Measurements from ENCODE around the gene FOXO1. TPM values are rescaled to one million over a fixed set of nuclear protein-coding genes. Genes with fewer than 3 reads are reported as not detected.

FOXO1 gene
- total and polyA plus RNA-seq, 3 experiments from 2014 or later: 32.6 to 56.2 (median 32.9) TPM

GRCh38 chr13:40682449-40683240, 16.2 kb upstream of the FOXO1 start:
- no peaks in the 10 kb centered on the region for H3K27me3 Mint-ChIP-seq
- H3K4me1 ChIP-seq (ENCODE audit: insufficient read depth, low read length): peaks cover 5% of the 10 kb centered on the region
- ChIA-PET CTCF (interaction anchor here (0.8 to 7.1 kb wide), 22 partner anchors 10 to 1000 kb away, joined by 3 to 78 read pairs (median 6); no protein-coding TSS in a partner anchor), POLR2A (interaction anchor here (0.5 to 0.7 kb wide), 2 partner anchors 27 to 614 kb away, joined by 3 read pairs; no protein-coding TSS in a partner anchor)
- no peak overlapping the region for H3K27ac ChIP-seq (ENCODE audit: low read depth, low read length)
- H3K4me3 ChIP-seq (ENCODE audit: low read length): no peak overlapping the region
- DNase-seq: peak in 2 of 5 donors; percentile 38 to 50
- H3K27me3 ChIP-seq (ENCODE audit: insufficient read depth, low read length, poor library complexity, severe bottlenecking): no peaks in the 10 kb centered on the region
- no peaks in the 10 kb centered on the region for H3K36me3 ChIP-seq (ENCODE audit: insufficient read depth, low read length)
- H3K27ac Mint-ChIP-seq: peak overlapping the region in 1 of 8 donors; percentile 9
- H3K36me3 Mint-ChIP-seq: no peaks in the 10 kb centered on the region
- peaks cover 1 to 7% (median 5%) of the 10 kb centered on the region in 3 donors for H3K4me1 Mint-ChIP-seq
- no peak overlapping the region for H3K4me3 Mint-ChIP-seq
- H3K9me3 ChIP-seq (ENCODE audit: low read length): no peaks in the 10 kb centered on the region
- H3K9me3 Mint-ChIP-seq: no peaks in the 10 kb centered on the region

GRCh38 chr13:40681341-40682146, 15.1 kb upstream of the FOXO1 start:
- Histone ChIP-seq H3K27ac (ENCODE audit: low read depth, low read length) (no peak overlapping the region), H3K9me3 (ENCODE audit: low read length) (no peaks in the 10 kb centered on the region), H3K4me3 (ENCODE audit: low read length) (no peak overlapping the region), H3K27me3 (ENCODE audit: insufficient read depth, low read length, poor library complexity, severe bottlenecking) (no peaks in the 10 kb centered on the region), H3K36me3 (ENCODE audit: insufficient read depth, low read length) (no peaks in the 10 kb centered on the region), H3K4me1 (ENCODE audit: insufficient read depth, low read length) (peaks cover 5% of the 10 kb centered on the region)
- Mint-ChIP-seq H3K9me3 (no peaks in the 10 kb centered on the region), H3K27me3 (no peaks in the 10 kb centered on the region), H3K27ac (peak overlapping the region in 1 of 8 donors; percentile 12), H3K4me3 (peak overlapping the region in 1 of 7 donors; percentile 62), H3K4me1 (peaks cover 1 to 7% (median 5%) of the 10 kb centered on the region in 3 donors), H3K36me3 (no peaks in the 10 kb centered on the region)
- CTCF ChIA-PET: interaction anchor here (0.7 to 7.1 kb wide), 17 partner anchors 13 to 996 kb away, joined by 3 to 78 read pairs (median 4); no protein-coding TSS in a partner anchor
- POLR2A ChIA-PET: interaction anchor here (0.7 kb wide), 1 partner anchor 613 kb away, joined by 3 read pairs; no protein-coding TSS in a partner anchor
- DNase-seq: no peak

- Histone ChIP-seq H3K4me1 (ENCODE audit: insufficient read depth, low read length) (peaks cover 5% of the 10 kb centered on the region), H3K27me3 (ENCODE audit: insufficient read depth, low read length, poor library complexity, severe bottlenecking) (no peaks in the 10 kb centered on the region), H3K36me3 (ENCODE audit: insufficient read depth, low read length) (no peaks in the 10 kb centered on the region), H3K9me3 (ENCODE audit: low read length) (no peaks in the 10 kb centered on the region), H3K4me3 (ENCODE audit: low read length) (no peak overlapping the region), H3K27ac (ENCODE audit: low read depth, low read length) (no peak overlapping the region)
- H3K27ac Mint-ChIP-seq: peak overlapping the region in 1 of 8 donors; percentile 66
- POLR2A ChIA-PET: no interaction called here
- peaks cover 1 to 7% (median 5%) of the 10 kb centered on the region in 3 donors for H3K4me1 Mint-ChIP-seq
- no peak for DNase-seq
- no peaks in the 10 kb centered on the region for H3K27me3 Mint-ChIP-seq
- no peaks in the 10 kb centered on the region for H3K36me3 Mint-ChIP-seq
- H3K9me3 Mint-ChIP-seq: no peaks in the 10 kb centered on the region
- CTCF ChIA-PET: interaction anchor here (1.1 to 7.1 kb wide), 4 partner anchors 13 to 738 kb away, joined by 3 to 78 read pairs (median 31); no protein-coding TSS in a partner anchor
- H3K4me3 Mint-ChIP-seq: no peak overlapping the region
Measured at GRCh38 chr13:40680659-40681323, 14.3 kb upstream of the FOXO1 start.

GRCh38 chr13:40679480-40679985, 13.1 kb upstream of the FOXO1 start:
- ChIA-PET CTCF (interaction anchor here (3.0 to 7.1 kb wide), 2 partner anchors 11 to 611 kb away, joined by 14 to 78 read pairs; no protein-coding TSS in a partner anchor), POLR2A (no interaction called here)
- Histone ChIP-seq H3K27ac (ENCODE audit: low read depth, low read length) (no peak overlapping the region), H3K4me1 (ENCODE audit: insufficient read depth, low read length) (peaks cover 5% of the 10 kb centered on the region), H3K36me3 (ENCODE audit: insufficient read depth, low read length) (no peaks in the 10 kb centered on the region), H3K9me3 (ENCODE audit: low read length) (no peaks in the 10 kb centered on the region), H3K4me3 (ENCODE audit: low read length) (no peak overlapping the region), H3K27me3 (ENCODE audit: insufficient read depth, low read length, poor library complexity, severe bottlenecking) (no peaks in the 10 kb centered on the region)
- no peaks in the 10 kb centered on the region for H3K27me3 Mint-ChIP-seq
- no peak overlapping the region for H3K4me3 Mint-ChIP-seq
- H3K36me3 Mint-ChIP-seq: no peaks in the 10 kb centered on the region
- no peak overlapping the region for H3K27ac Mint-ChIP-seq
- peaks cover 1 to 7% (median 5%) of the 10 kb centered on the region in 3 donors for H3K4me1 Mint-ChIP-seq
- DNase-seq: no peak
- no peaks in the 10 kb centered on the region for H3K9me3 Mint-ChIP-seq

- ChIA-PET CTCF (interaction anchor here (1.6 kb wide), 1 partner anchor 8 kb away, joined by 4 read pairs; no protein-coding TSS in a partner anchor), POLR2A (no interaction called here)
- H3K27me3 Mint-ChIP-seq: no peaks in the 10 kb centered on the region
- H3K9me3 ChIP-seq (ENCODE audit: low read length): no peaks in the 10 kb centered on the region
- H3K27ac Mint-ChIP-seq: no peak overlapping the region
- H3K27ac ChIP-seq (ENCODE audit: low read depth, low read length): no peak overlapping the region
- H3K4me1 Mint-ChIP-seq: peaks cover 0 to 6% (median 0%) of the 10 kb centered on the region in 3 donors
- no peaks in the 10 kb centered on the region for H3K36me3 Mint-ChIP-seq
- H3K36me3 ChIP-seq (ENCODE audit: insufficient read depth, low read length): no peaks in the 10 kb centered on the region
- no peak for DNase-seq
- H3K4me3 Mint-ChIP-seq: no peak overlapping the region
- H3K27me3 ChIP-seq (ENCODE audit: insufficient read depth, low read length, poor library complexity, severe bottlenecking): no peaks in the 10 kb centered on the region
- no peaks in the 10 kb centered on the region for H3K9me3 Mint-ChIP-seq
- H3K4me3 ChIP-seq (ENCODE audit: low read length): no peak overlapping the region
- H3K4me1 ChIP-seq (ENCODE audit: insufficient read depth, low read length): no peaks in the 10 kb centered on the region
Measured at GRCh38 chr13:40677064-40677463, 10.6 kb upstream of the FOXO1 start.

- ChIA-PET POLR2A (no interaction called here), CTCF (interaction anchor here (0.9 to 1.9 kb wide), 3 partner anchors 10 to 733 kb away, joined by 3 to 7 read pairs (median 3); no protein-coding TSS in a partner anchor)
- H3K36me3 Mint-ChIP-seq: no peaks in the 10 kb centered on the region
Measured at GRCh38 chr13:40676007-40676406, 9.6 kb upstream of the FOXO1 start.

GRCh38 chr13:40673414-40673813, 7.0 kb upstream of the FOXO1 start:
- peaks cover 2 to 8% (median 2%) of the 10 kb centered on the region in 3 donors for H3K4me1 Mint-ChIP-seq
- no peak overlapping the region for H3K4me3 Mint-ChIP-seq
- H3K27me3 Mint-ChIP-seq: no peaks in the 10 kb centered on the region

More at GRCh38 chr13:40676007-40676406, 9.6 kb upstream of the FOXO1 start:
- Histone ChIP-seq H3K9me3 (ENCODE audit: low read length) (no peaks in the 10 kb centered on the region), H3K4me1 (ENCODE audit: insufficient read depth, low read length) (no peaks in the 10 kb centered on the region), H3K27me3 (ENCODE audit: insufficient read depth, low read length, poor library complexity, severe bottlenecking) (no peaks in the 10 kb centered on the region), H3K4me3 (ENCODE audit: low read length) (no peak overlapping the region), H3K36me3 (ENCODE audit: insufficient read depth, low read length) (no peaks in the 10 kb centered on the region), H3K27ac (ENCODE audit: low read depth, low read length) (no peak overlapping the region)
- peaks cover 0 to 6% (median 0%) of the 10 kb centered on the region in 3 donors for H3K4me1 Mint-ChIP-seq
- no peak overlapping the region for H3K4me3 Mint-ChIP-seq
- no peak overlapping the region for H3K27ac Mint-ChIP-seq
- H3K27me3 Mint-ChIP-seq: no peaks in the 10 kb centered on the region
- no peaks in the 10 kb centered on the region for H3K9me3 Mint-ChIP-seq
- DNase-seq: no peak

More at GRCh38 chr13:40673414-40673813, 7.0 kb upstream of the FOXO1 start:
- Histone ChIP-seq H3K27me3 (ENCODE audit: insufficient read depth, low read length, poor library complexity, severe bottlenecking) (no peaks in the 10 kb centered on the region), H3K9me3 (ENCODE audit: low read length) (no peaks in the 10 kb centered on the region), H3K27ac (ENCODE audit: low read depth, low read length) (no peak overlapping the region), H3K4me3 (ENCODE audit: low read length) (no peak overlapping the region), H3K4me1 (ENCODE audit: insufficient read depth, low read length) (peaks cover 3% of the 10 kb centered on the region), H3K36me3 (ENCODE audit: insufficient read depth, low read length) (no peaks in the 10 kb centered on the region)
- Mint-ChIP-seq H3K9me3 (no peaks in the 10 kb centered on the region), H3K36me3 (no peaks in the 10 kb centered on the region), H3K27ac (no peak overlapping the region)
- POLR2A ChIA-PET: interaction anchor here (0.7 kb wide), 1 partner anchor 102 kb away, joined by 4 read pairs; no protein-coding TSS in a partner anchor
- CTCF ChIA-PET: interaction anchor here (1.4 to 3.2 kb wide), 2 partner anchors 10 to 598 kb away, joined by 3 to 20 read pairs; no protein-coding TSS in a partner anchor
- DNase-seq: no peak

Measured in CD8-positive, alpha-beta memory T cell (primary cell).